ENCODE measurements around the gene FYB2. TPM values are rescaled to one million over a fixed set of nuclear protein-coding genes. Genes with fewer than 3 reads are reported as not detected.

The FYB2 gene
- total and polyA plus RNA-seq, 12 donors, result 0.22 to 123 (median 9.9) TPM

- intact Hi-C loops (cut with DNase I), result no loop called here
- Histone ChIP-seq H3K4me1 (peaks cover 0 to 7% (median 0%) of the 10 kb centered on the region in 9 donors), H3K36me3 (peaks cover 0 to 5% (median 0%) of the 10 kb centered on the region in 9 donors), H3K9me3 (peaks cover 0 to 4% (median 0%) of the 10 kb centered on the region in 11 donors), H3K4me3 (no peak overlapping the region), H3K27me3 (no peaks in the 10 kb centered on the region), H3K27ac (no peak overlapping the region)
- WGBS, 2 donors, result 81 to 87% methylated on average over 3 of the region's 3 CpGs
- no peak for DNase-seq
- no peak for ATAC-seq
- TF ChIP-seq CTCF (IDR thresholded peaks at IDR 0.05), result no peak
These were observed 74.0 kb downstream of the FYB2 start for GRCh38 chr1:56745231-56745630.

GRCh38 chr1:56728964-56729363 lies 90.2 kb downstream of the FYB2 start:
- Histone ChIP-seq H3K27me3 (no peaks in the 10 kb centered on the region), H3K27ac (no peak overlapping the region), H3K36me3 (peaks cover 0 to 10% (median 0%) of the 10 kb centered on the region in 9 donors), H3K9me3 (no peaks in the 10 kb centered on the region), H3K4me3 (no peak overlapping the region), H3K4me1 (no peaks in the 10 kb centered on the region)
- 82 to 85% methylated on average over 2 of the region's 2 CpGs for WGBS, 2 donors
- intact Hi-C loops (cut with DNase I), result no loop called here
- ATAC-seq, result no peak
- TF ChIP-seq CTCF (IDR thresholded peaks at IDR 0.05), result no peak
- no peak for DNase-seq

- Histone ChIP-seq H3K9me3 (no peaks in the 10 kb centered on the region), H3K4me1 (no peaks in the 10 kb centered on the region), H3K36me3 (peaks cover 0 to 10% (median 0%) of the 10 kb centered on the region in 9 donors), H3K27ac (no peak overlapping the region), H3K4me3 (no peak overlapping the region), H3K27me3 (no peaks in the 10 kb centered on the region)
- no peak for ATAC-seq
- intact Hi-C loops (cut with DNase I), result no loop called here
- DNase-seq, result no peak
- TF ChIP-seq CTCF (IDR thresholded peaks at IDR 0.05), result no peak
These were observed 92.5 kb downstream of the FYB2 start for GRCh38 chr1:56726706-56727105.

GRCh38 chr1:56719171-56719570 lies 100.0 kb downstream of the FYB2 start:
- Histone ChIP-seq H3K4me3 (no peak overlapping the region), H3K36me3 (no peaks in the 10 kb centered on the region), H3K27me3 (no peaks in the 10 kb centered on the region), H3K9me3 (no peaks in the 10 kb centered on the region), H3K27ac (no peak overlapping the region), H3K4me1 (peaks cover 0 to 10% (median 0%) of the 10 kb centered on the region in 9 donors)
- ATAC-seq, result peak in 2 of 8 donors; percentile 34 to 55
- no peak for TF ChIP-seq CTCF (IDR thresholded peaks at IDR 0.05)
- DNase-seq, result no peak
- intact Hi-C loops (cut with DNase I), result loop anchor here in 3 of 10 donors (10.0 kb wide), 2 partner anchors 96 to 1434 kb away; partner anchors contain the start of gene FYB2 (in 1 of the 3)
- WGBS, 2 donors, result 51 to 54% methylated on average over 1 of the region's 1 CpG

Data from heart right ventricle (tissue), 16 donors.